Left cardiac atrium (tissue), 4 donors: ENCODE results near the gene SNX9. TPM values are rescaled to one million over a fixed set of nuclear protein-coding genes. Genes with fewer than 3 reads are reported as not detected.
"Not testable (repeated sequence)": the region's sequence is repeated elsewhere in the genome, so short reads cannot be mapped to it uniquely, and the experiment has no call there.

Experiments
- ATAC-seq, 2 donors: fragments of 200-7000 bp; cut with Tn5 transposase; one replicate each; pipeline ENCODE4 v1.9.1; 2020; ENCODE audit warnings: mild to moderate bottlenecking in 2 of 2, moderate library complexity in 2 of 2
- DNase-seq: peaks from one replicate; pipeline ENCODE4 v3.0.0-alpha.2; 2020
- intact Hi-C, 2 donors: fragments of 100-400 bp; cut with DNase I; formaldehyde crosslinking; loops; one replicate each; pipeline versions ENCODE4 v1.14.1 to v1.15.1; 2022 to 2023
- total RNA-seq, 2 donors: library from RNA; stranded (reverse); fragmentation: NEBNext Ultra II Directional; extraction: Animal tissue kit (Norgen Biotek cat#: 25700); gene quantifications; one replicate each; pipeline ENCODE4 v1.2.1, GENCODE V29; 2021
- donor health status: DM: no; HTN: yes; CAD: no.
- donor health status: DM: no; HTN: yes; CAD: no; lungs with severe emphysema.
- donor health status: DM: yes; HTN: yes; CAD: no.
- donor health status: Dilated cardiomyopathy.

SNX9 gene
- total RNA-seq, 2 donors from 2014 or later, result 37.7 to 39.9 TPM

- intact Hi-C loops, result loop anchor here in 1 of 2 donors (5.0 kb wide), 1 partner anchor 66 kb away; no protein-coding TSS in a partner anchor
- ATAC-seq, result peak; percentile 53 to 54
- DNase-seq, result peak; percentile 45
Observed at GRCh38 chr6:157823528-157824370, 703 bp downstream of the SNX9 start.

- intact Hi-C loops, result no loop called here
- DNase-seq (no peak), ATAC-seq (no peak)
Observed at GRCh38 chr6:157825243-157825904, 2.3 kb downstream of the SNX9 start.

DNA sequence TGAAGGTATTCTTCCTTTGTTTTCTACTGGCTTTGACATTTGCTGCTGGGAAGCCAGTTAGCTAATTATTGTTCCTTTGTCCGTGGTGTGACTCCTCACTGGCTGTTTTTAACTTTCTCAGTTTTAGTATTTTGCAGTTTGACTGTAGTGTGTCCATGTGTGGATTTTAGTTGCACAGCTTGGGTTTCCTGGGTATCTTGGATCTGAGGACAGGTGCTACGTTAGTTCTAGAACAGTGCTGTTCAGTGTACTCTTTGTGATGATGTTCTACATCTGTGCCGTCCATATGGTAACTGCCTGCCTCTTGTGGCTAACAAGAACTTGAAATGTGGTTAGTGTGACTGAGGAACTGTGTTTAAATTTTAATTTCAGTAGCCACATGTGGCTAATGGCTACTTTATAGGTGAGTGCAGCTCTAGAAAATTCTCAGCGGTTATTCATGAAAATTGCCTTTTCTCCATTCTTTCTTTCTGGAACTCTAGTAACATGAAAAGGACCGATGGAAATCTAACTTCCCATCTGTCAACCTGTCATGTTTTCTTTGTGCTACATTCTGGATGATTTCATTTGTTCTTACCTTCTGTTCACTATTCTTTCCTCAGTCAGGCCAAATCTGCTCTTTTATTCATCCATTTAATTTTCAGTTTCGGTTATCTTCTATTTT, 7.4 kb downstream of the SNX9 start:
- intact Hi-C loops, result no loop called here
- DNase-seq, result no peak
- ATAC-seq, result no peak

- intact Hi-C loops, result no loop called here
- DNase-seq, result no peak
- ATAC-seq, result no peak
Observed at GRCh38 chr6:157831018-157831369, 7.9 kb downstream of the SNX9 start.

DNA sequence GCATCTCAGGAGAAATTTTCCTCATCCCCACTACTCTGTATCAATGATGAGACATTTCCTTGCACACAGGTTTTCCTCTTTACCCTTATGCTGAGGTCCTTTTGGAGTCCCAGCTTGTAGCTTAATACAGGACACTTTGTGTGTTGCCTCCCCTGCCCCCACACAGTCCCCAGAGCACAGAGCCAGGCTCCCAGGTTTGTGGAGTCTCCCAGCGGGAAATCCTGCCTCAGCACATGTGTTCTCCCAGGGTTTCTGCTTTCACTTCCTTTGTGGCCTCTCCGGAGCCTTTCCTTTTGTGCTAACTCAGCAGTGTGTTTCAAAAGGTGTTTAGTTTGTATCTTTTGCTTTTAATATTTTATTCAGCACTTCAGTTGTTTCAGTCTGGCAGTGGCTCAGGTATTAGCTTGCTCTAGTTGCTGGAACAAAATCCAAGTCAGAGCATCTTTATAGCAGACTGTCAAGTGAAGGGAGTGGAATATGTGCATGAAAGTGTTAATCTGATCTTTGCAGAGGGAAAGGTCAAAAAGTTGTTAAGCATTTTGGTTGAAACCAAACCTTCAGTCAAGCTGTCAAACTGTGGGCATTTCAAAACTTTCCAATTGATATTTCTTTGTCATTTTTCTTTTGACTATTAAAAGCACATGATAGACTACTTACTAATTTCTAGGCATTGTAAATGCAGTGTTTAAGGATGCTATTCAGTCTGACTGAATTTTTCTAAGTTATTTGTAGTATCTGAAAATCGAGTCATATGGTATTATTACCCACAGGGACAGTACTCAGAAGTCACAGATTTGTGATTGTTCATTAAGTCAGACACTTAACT, 8.6 kb downstream of the SNX9 start:
- ATAC-seq (peak in 1 of 2 donors; percentile 37), DNase-seq (no peak)
- intact Hi-C loops, result no loop called here

GRCh38 chr6:157832250-157832967, 9.4 kb downstream of the SNX9 start:
- DNase-seq (no peak), ATAC-seq (no peak)
- intact Hi-C loops, result no loop called here

DNA sequence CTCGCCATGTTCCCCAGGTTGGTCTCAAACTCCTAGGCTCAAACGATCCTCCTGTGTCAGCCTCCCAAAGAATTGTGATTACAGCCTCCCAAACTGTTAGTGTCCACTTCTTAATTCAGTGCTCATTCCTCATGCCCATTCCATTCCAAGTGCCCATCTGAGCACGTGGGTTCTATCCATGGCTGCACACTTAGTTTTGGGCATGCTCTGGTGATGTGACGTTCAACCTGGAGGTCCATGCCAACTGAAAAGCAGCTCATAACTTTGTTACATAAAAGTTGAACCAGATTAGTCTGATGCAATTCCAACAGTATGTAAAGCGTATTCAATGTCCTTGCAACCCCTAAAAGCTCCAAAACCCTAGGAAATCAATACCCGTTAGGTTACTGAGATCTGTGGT, 11.5 kb downstream of the SNX9 start:
- intact Hi-C loops, result no loop called here
- DNase-seq (no peak), ATAC-seq (no peak)

DNA sequence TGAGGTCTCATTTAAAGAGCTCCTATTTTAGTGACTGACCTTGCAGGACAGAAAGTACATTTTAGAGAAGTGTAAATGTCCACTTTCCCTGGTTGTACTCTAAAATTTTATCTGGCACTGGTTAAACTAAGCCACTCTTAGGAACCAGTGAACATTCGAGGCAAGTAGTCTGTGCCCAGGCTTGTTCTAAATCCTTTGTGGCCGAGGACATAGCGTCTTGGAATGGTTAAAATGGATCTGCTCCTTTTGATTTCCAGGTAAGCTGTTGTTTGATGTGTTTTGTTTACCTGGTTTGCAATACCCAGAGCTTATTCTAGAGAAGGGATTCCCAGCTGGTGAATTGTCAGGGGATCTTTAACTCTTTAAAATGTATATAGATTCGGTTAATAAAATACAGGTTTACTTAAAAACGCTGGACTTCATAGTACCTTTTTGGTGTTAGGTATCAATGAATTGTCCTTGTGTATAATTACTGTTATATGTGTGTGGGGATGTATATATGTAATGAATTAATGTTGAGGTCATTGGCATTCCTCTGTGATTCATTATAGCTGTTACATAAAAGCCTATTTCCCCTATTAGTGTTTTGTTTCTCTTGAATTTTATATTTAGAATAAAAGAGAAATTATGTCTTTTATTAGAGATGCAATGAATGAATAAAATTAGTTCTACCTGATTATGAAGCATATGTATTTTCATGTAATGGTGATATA, 15.8 kb downstream of the SNX9 start:
- intact Hi-C loops, result no loop called here
- no peak for ATAC-seq

GRCh38 chr6:157839606-157840005, 16.6 kb downstream of the SNX9 start:
- no peak for DNase-seq
- ATAC-seq, result no peak
- intact Hi-C loops, result no loop called here

More for the DNA sequence above, 15.8 kb downstream of the SNX9 start:
- no peak for DNase-seq

DNA sequence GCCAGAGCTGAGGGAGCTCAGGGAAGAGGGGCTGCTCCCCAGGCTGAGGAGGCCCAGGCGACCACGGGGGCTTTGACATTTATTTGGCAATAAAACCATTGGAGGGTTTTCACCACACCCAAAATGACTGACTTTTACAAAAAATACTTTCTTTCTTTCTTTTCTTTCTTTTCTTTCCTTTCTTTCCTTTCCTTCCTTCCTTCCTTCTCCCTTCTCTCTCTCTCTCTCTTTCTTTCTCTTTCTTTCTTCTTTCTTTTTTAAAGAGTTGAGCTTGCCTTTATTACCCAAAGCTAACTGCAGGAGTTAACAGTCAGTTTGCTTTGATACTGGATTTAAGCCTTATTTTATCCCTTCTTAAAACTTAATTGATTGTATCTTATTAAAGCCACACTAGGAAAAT, 17.2 kb downstream of the SNX9 start:
- intact Hi-C loops, result no loop called here
- no peak for DNase-seq
- no peak for ATAC-seq

- DNase-seq (no peak), ATAC-seq (no peak)
- intact Hi-C loops, result no loop called here
Observed at GRCh38 chr6:157840776-157841175, 17.7 kb downstream of the SNX9 start.

- intact Hi-C loops, result no loop called here
- DNase-seq (no peak), ATAC-seq (peak in 1 of 2 donors; percentile 56)
Observed at GRCh38 chr6:157841211-157841840, 18.3 kb downstream of the SNX9 start.

- no peak for ATAC-seq
- no peak for DNase-seq
- intact Hi-C loops, result no loop called here
Observed at GRCh38 chr6:157842212-157842611, 19.2 kb downstream of the SNX9 start.

- intact Hi-C loops, ATAC-seq, DNase-seq: not testable (repeated sequence)
Observed at GRCh38 chr6:157844196-157844595, 21.1 kb downstream of the SNX9 start.

DNA sequence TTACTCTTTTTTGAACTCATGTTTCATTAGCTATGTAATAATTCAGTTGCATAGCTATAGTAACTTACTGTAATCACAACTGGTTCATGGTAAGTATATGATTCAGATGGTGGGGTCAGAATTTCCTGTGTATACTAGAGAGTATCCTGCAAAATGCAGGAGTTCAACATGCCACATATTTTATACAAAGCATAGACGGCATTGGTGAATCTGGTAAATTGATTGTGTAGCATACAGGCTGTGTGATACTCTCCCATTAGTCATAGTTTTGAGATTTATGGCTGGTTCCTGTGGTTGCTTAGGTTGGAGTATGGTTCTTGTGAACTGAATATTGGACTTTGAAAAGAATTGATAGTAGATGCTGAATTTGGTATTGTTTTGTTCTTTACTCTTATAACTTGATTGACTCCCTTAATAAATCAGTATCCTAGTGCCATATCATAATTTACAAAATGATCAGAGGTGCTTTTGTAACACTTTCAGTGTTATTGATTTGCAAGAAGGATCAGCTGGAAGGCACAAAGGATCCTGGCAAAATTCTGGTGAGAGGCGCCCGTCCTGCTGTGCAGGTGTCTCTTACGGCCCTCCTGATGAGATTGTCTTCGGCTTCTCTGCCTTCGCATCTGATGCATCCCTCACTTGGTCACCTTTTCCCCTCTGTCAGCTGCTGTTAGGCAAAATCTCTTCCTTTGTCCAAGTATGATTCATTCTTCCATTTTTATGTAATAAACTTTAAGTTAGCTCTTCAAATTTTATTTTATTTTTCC, 22.6 kb downstream of the SNX9 start:
- ATAC-seq, result no peak

GRCh38 chr6:157847846-157848245, 24.8 kb downstream of the SNX9 start:
- intact Hi-C loops, result no loop called here
- DNase-seq (no peak), ATAC-seq (no peak)

More for the DNA sequence above, 22.6 kb downstream of the SNX9 start:
- intact Hi-C loops, result no loop called here
- no peak for DNase-seq

DNA sequence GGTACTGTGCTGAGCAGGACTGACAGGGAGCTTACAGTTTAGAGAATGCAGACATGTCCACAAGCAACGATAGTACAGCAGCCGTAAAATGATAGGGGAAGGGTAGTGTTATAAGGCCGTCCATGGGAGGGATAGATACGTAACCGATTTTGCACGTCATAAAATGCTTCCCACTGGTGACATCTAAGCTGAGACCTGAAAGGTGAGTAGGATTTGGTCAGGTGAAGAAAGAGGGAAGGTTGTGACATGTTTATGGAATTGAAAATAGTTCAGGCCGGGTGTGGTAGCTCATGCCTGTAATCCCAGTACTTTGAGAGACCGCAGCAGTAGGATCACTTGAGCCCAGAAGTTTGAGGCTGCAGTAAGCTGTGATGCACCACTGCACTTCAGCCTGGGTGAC, 25.6 kb downstream of the SNX9 start:
- no peak for ATAC-seq
- DNase-seq, result no peak
- intact Hi-C loops, result no loop called here
